SJSA1 (cell line): ENCODE results near the gene RASA3. TPM values are rescaled to one million over a fixed set of nuclear protein-coding genes. Genes with fewer than 3 reads are reported as not detected.

ENCODE experiments used
- DNase-seq, 2 experiments: peaks; one replicate each; pipeline ENCODE4 v3.0.0-alpha.2; 2015 to 2020; ENCODE audit warnings: low spot score in 2 of 2, low read depth in 1 of 2
- H3K27ac ChIP-seq: fragments of 250-450 bp; sonication (Bioruptor Pico); 2 replicates; pipeline ENCODE4 v1.5.1; 2020; ENCODE audit warnings: mild to moderate bottlenecking, moderate library complexity
- H3K27me3 ChIP-seq: fragments of 250-450 bp; sonication (Bioruptor Pico); replicated peaks from 2 replicates; pipeline ENCODE4 v1.5.1; 2020; ENCODE audit warnings: mild to moderate bottlenecking, moderate library complexity
- H3K36me3 ChIP-seq: fragments of 250-450 bp; sonication (Bioruptor Pico); 2 replicates; pipeline ENCODE4 v1.5.1; 2020; ENCODE audit warnings: mild to moderate bottlenecking
- H3K4me1 ChIP-seq: fragments of 250-450 bp; sonication (Bioruptor Pico); replicated peaks from 2 replicates; pipeline ENCODE4 v1.6.1; 2021; ENCODE audit warnings: mild to moderate bottlenecking
- H3K4me3 ChIP-seq: fragments of 250-450 bp; sonication (Bioruptor Pico); 2 replicates; pipeline ENCODE4 v1.5.1; 2020; ENCODE audit warnings: mild to moderate bottlenecking
- H3K9me3 ChIP-seq: fragments of 250-450 bp; sonication (Bioruptor Pico); replicated peaks from 2 replicates; pipeline ENCODE4 v1.5.1; 2020; ENCODE audit warnings: mild to moderate bottlenecking
- total RNA-seq: library from RNA; depleted of rRNA; stranded (reverse); fragments of >200 nt; shearing (Covaris generic); gene quantifications from 2 replicates; pipeline ENCODE4 v1.2.3, GENCODE V29; 2014

The RASA3 gene
- total RNA-seq, 1 experiment from 2014 or later = 19.8 TPM

GRCh38 chr13:114056205-114057013 is 76.0 kb downstream of the RASA3 start:
- Histone ChIP-seq H3K27ac (no peak overlapping the region), H3K4me1 (peaks cover 6% of the 10 kb centered on the region), H3K4me3 (no peak overlapping the region), H3K9me3 (no peaks in the 10 kb centered on the region), H3K27me3 (no peaks in the 10 kb centered on the region), H3K36me3 (peaks cover 25% of the 10 kb centered on the region)
- no peak for DNase-seq

- H3K27me3 ChIP-seq = no peaks in the 10 kb centered on the region
- peaks cover 29% of the 10 kb centered on the region for H3K36me3 ChIP-seq
- H3K9me3 ChIP-seq = no peaks in the 10 kb centered on the region
- H3K27ac ChIP-seq = no peak overlapping the region
- H3K4me1 ChIP-seq = peaks cover 6% of the 10 kb centered on the region
- H3K4me3 ChIP-seq = no peak overlapping the region
- no peak for DNase-seq
Measured at GRCh38 chr13:114055766-114056165, 76.7 kb downstream of the RASA3 start.

GRCh38 chr13:114054830-114055439 is 77.5 kb downstream of the RASA3 start:
- no peak overlapping the region for H3K27ac ChIP-seq
- H3K9me3 ChIP-seq = no peaks in the 10 kb centered on the region
- peaks cover 26% of the 10 kb centered on the region for H3K36me3 ChIP-seq
- no peak for DNase-seq
- peaks cover 6% of the 10 kb centered on the region for H3K4me1 ChIP-seq
- H3K4me3 ChIP-seq = no peak overlapping the region
- no peaks in the 10 kb centered on the region for H3K27me3 ChIP-seq

DNA sequence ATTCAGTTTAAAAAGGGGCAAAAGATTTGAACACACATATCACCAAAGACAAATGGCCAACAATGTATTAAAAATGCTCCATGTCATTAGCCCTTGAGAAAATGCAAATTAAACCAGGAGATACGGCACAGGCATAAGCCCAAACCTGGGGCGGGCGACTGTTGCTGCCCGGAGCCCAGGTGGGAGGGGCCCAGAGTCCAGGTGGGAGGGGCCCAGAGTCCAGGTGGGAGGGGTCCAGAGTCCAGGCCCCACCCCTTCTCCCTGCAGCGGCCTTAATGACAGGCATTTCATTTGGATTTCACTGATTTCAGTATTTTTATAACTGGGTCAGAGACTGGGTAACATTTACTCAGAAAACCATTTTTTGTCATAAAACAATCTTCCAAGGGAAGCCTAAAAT is 78.2 kb downstream of the RASA3 start:
- DNase-seq = no peak
- no peaks in the 10 kb centered on the region for H3K9me3 ChIP-seq
- H3K27ac ChIP-seq = no peak overlapping the region
- H3K4me1 ChIP-seq = peaks cover 6% of the 10 kb centered on the region
- H3K27me3 ChIP-seq = no peaks in the 10 kb centered on the region
- peaks cover 25% of the 10 kb centered on the region for H3K36me3 ChIP-seq
- H3K4me3 ChIP-seq = no peak overlapping the region

GRCh38 chr13:114053026-114053425 is 79.4 kb downstream of the RASA3 start:
- no peaks in the 10 kb centered on the region for H3K9me3 ChIP-seq
- no peak overlapping the region for H3K4me3 ChIP-seq
- H3K36me3 ChIP-seq = peaks cover 25% of the 10 kb centered on the region
- peaks cover 6% of the 10 kb centered on the region for H3K4me1 ChIP-seq
- peak in 1 of 2 experiments; percentile 64 for DNase-seq
- no peak overlapping the region for H3K27ac ChIP-seq
- no peaks in the 10 kb centered on the region for H3K27me3 ChIP-seq

DNA sequence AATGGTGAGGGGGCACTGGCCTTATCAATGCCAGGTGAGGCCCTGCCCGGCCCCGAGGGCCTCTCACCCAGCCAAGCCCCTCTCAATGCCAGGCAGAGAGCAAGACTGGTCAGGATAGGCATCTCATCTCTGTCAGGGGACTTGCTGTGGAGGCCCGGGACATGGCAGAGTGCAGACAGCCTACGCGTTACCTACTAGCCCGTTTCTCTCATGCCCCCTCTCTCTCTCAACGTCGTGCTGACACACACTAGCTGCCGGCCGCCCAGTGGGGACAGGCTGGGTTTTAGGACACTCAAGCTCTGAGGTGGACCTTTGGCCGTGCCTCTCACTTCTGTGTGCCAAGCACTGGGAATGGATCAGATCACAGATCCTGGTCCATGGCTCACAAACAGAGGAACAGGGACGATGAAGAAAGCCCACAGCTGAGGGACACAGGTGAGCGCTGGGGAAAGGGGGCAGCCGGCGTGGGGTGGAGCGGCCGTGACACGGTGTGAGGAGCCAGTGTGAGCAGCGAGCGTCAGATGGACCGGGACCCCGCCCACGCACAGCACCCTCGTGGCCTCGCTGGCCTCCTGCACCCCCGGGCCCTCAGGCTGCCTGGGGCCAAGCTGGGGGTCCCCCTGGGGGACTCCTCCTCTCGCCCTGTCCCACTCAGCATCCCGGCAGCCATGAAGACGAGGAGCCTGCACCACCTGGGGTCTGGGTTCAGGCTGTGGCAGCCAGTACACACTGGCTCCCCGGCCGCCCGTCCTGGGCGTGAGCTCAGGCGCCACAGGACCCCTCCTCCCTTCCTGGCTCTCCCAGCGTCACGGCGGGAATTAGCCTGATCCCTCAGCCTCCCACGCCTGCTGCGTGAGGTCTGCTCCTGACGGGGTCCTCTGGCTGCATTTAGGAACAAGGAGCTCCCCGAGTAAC is 81.6 kb downstream of the RASA3 start:
- peaks cover 22% of the 10 kb centered on the region for H3K36me3 ChIP-seq
- DNase-seq = no peak
- peaks cover 6% of the 10 kb centered on the region for H3K4me1 ChIP-seq
- H3K9me3 ChIP-seq = no peaks in the 10 kb centered on the region
- H3K4me3 ChIP-seq = no peak overlapping the region
- H3K27ac ChIP-seq = no peak overlapping the region
- H3K27me3 ChIP-seq = no peaks in the 10 kb centered on the region

DNA sequence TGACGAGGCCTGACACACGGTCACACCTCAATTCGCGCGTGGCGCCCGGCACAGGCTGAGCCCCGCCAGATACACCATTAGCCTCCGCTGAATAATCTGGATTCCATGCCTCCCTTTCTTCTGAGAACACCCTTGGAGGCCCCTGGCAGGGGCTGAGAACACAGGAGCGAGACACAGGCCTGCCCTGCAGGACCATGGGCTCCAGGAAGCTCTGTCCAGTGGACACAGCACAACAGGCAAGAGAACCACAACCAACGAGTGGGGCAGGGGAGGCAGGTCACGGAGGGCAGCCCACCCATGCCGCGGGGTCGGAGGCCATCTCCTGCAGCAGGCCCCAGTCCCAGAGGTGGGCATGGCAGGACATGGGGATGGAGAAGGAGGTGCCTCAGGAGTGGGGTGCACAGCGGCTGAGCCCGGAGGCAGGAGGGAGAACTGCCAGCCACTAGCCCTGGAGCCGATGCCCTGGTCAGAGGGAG is 82.8 kb downstream of the RASA3 start:
- Histone ChIP-seq H3K4me1 (peaks cover 9% of the 10 kb centered on the region), H3K9me3 (no peaks in the 10 kb centered on the region), H3K27ac (no peak overlapping the region), H3K27me3 (no peaks in the 10 kb centered on the region), H3K4me3 (no peak overlapping the region), H3K36me3 (peaks cover 11% of the 10 kb centered on the region)
- DNase-seq = no peak

DNA sequence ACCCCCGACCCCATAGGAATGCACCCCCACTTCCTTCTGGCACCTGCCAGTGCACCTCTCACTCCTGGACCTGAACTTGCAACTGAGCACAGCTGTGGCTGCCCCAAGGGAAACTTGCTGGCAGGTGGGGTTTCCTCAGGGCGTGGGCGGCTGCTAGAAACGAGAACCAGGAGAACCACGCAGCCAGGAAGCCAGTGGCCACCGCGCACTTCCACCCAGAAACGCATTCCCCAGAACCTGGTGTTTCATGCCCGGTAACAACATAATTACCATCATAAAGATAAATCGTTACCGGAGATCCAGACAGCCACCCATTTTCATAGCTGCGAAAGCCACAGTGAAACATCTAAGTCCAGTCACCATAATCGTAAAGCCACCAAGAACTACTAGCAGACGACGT is 83.4 kb downstream of the RASA3 start:
- H3K27me3 ChIP-seq = no peaks in the 10 kb centered on the region
- H3K27ac ChIP-seq = no peak overlapping the region
- H3K36me3 ChIP-seq = 0 out of 2 replicates have a peak, but pooled peaks cover 9% of the 10 kb centered on the region
- DNase-seq = no peak
- H3K4me1 ChIP-seq = peaks cover 11% of the 10 kb centered on the region
- no peaks in the 10 kb centered on the region for H3K9me3 ChIP-seq
- no peak overlapping the region for H3K4me3 ChIP-seq

- no peak overlapping the region for H3K27ac ChIP-seq
- H3K27me3 ChIP-seq = no peaks in the 10 kb centered on the region
- H3K36me3 ChIP-seq = 0 out of 2 replicates have a peak, but pooled peaks cover 9% of the 10 kb centered on the region
- peaks cover 10% of the 10 kb centered on the region for H3K4me1 ChIP-seq
- no peak overlapping the region for H3K4me3 ChIP-seq
- no peaks in the 10 kb centered on the region for H3K9me3 ChIP-seq
- no peak for DNase-seq
Measured at GRCh38 chr13:114048443-114048842, 84.0 kb downstream of the RASA3 start.

DNA sequence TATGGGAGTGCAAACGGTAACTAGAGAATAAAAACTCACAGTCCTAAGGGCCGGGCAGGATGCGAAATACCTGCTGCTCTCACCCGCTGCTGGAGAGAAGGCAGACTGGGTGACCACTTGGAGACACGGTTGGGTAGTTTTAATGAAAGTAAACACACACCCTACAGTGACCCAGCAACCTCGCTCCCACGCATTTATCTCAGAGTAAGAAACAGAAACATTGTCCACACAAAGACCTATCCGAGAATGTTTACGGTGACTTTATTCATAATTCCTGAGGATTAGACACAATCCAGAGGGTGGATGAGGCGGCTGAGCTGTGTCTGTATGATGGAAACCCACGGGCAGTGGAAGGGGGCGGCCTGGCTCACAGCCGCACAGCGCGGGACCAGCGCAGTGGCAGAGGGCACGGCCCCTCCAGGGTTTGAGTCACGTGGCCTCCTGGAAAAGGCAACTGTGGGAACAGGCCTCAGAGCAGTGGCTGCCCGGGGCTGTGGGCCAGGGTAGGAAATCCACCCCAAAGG is 85.0 kb downstream of the RASA3 start:
- H3K4me3 ChIP-seq = no peak overlapping the region
- no peaks in the 10 kb centered on the region for H3K9me3 ChIP-seq
- peaks cover 14% of the 10 kb centered on the region for H3K4me1 ChIP-seq
- H3K27me3 ChIP-seq = no peaks in the 10 kb centered on the region
- no peak overlapping the region for H3K27ac ChIP-seq
- peaks cover 15% of the 10 kb centered on the region for H3K36me3 ChIP-seq
- no peak for DNase-seq

DNA sequence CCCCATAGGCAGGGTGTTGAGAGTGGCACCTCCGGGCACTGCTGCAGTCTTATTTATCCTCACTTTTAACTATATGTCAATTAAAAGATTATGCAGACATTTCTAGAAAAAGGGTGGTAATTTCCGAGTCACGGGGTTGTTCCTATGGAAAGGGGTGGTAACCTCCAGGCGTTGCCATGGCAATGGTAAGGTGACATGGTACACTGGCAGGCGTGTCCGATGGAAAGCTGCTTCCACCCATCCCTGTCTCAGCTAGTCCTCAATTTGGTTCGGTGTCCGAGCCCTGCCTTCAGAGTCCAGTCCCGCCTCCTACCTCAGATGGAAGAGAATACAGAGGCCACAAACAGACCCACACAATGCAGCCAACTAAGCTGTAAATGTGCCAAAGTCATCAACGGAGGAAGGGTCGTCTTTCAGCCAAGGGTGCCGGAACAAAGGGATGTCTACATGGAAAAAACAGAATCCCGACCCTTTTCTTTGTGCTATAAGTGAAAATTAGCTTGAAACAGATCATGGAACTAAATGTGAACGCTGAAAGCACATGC is 85.9 kb downstream of the RASA3 start:
- Histone ChIP-seq H3K27ac (no peak overlapping the region), H3K9me3 (no peaks in the 10 kb centered on the region), H3K4me1 (peaks cover 14% of the 10 kb centered on the region), H3K27me3 (no peaks in the 10 kb centered on the region), H3K4me3 (no peak overlapping the region), H3K36me3 (peaks cover 24% of the 10 kb centered on the region)
- no peak for DNase-seq

- H3K4me3 ChIP-seq = no peak overlapping the region
- H3K9me3 ChIP-seq = no peaks in the 10 kb centered on the region
- H3K27me3 ChIP-seq = no peaks in the 10 kb centered on the region
- H3K27ac ChIP-seq = peak overlapping the region; percentile 50; the same call in 1 of the 2 replicates
- peaks cover 24% of the 10 kb centered on the region for H3K36me3 ChIP-seq
- H3K4me1 ChIP-seq = peaks cover 14% of the 10 kb centered on the region
- DNase-seq = no peak
Measured at GRCh38 chr13:114045113-114045735, 87.2 kb downstream of the RASA3 start.

- DNase-seq = peak in 1 of 2 experiments; percentile 40
- no peaks in the 10 kb centered on the region for H3K27me3 ChIP-seq
- no peak overlapping the region for H3K4me3 ChIP-seq
- no peaks in the 10 kb centered on the region for H3K9me3 ChIP-seq
- peaks cover 14% of the 10 kb centered on the region for H3K4me1 ChIP-seq
- peaks cover 22% of the 10 kb centered on the region for H3K36me3 ChIP-seq
- peak overlapping the region; percentile 50; the same call in 1 of the 2 replicates for H3K27ac ChIP-seq
Measured at GRCh38 chr13:114044486-114044885, 87.9 kb downstream of the RASA3 start.
